Thyroid gland (tissue), 4 donors: ENCODE data around the gene HERPUD1.

Experiments used
- POLR2A ChIP-seq, 2 donors: fragments of 450-650 bp; IDR thresholded peaks; one replicate each; pipeline ENCODE4 v1.6.1; 2017; ENCODE audit warnings: antibody characterized with exemption in 2 of 2, mild to moderate bottlenecking in 2 of 2, moderate library complexity in 1 of 2
- TF ChIP-seq, protein P1 (sequence below), 6 experiments: fragments of 200-600 bp in 3 of 6; fragments of 450-650 bp in 3 of 6; sonication (generic) in 3 of 6; IDR thresholded peaks; one replicate each; pipeline ENCODE4 v1.5.1; 2016 to 2019; ENCODE audit warnings: antibody characterized with exemption in 6 of 6, mild to moderate bottlenecking in 2 of 6, inconsistent platforms in 1 of 6, moderate library complexity in 1 of 6

DNA sequence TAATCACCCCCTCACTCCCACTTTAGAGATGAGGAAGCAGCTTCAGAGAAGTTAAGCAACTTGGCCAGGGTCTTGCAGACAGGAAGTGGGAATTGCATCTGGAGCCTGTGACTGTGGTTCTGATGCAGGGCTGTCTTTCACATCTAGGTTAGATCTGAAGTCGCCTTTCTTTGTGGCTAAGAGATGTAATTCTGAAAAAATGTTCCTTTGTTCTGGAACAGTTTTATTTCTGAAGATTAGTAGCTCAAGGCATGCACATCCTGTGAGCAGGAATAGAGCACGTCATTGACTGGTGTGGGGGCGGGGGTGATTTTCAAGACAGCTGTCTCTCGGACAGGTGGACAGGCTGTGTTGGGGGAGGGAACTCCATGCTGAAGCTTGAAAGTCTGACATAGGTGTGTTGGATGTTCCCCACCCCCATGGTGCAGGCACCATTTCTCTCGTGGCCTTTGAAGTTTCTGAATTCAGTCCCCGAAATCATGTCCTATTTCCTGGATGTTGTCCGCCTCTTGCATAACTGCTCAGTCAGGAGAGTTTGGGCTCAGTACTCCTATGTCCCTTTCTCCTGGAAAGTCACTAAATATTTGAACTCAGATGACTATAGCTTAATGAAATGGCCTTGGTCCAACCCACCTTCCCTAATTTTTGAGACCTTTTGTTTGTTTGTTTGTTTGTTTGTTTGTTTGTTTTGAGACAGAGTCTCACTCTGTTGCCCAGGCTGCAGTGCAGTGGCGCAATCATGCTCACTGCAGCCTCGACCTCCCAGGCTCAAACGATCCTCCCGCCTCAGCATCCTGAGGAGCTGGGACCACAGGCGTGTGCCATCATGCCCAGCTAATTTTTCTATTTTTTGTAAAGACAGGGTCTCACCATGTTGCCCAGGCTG is 21.0 kb upstream of the HERPUD1 start:
- no peak for TF ChIP-seq POLR2A (IDR thresholded peaks at IDR 0.05)
- TF ChIP-seq, protein P1, sequence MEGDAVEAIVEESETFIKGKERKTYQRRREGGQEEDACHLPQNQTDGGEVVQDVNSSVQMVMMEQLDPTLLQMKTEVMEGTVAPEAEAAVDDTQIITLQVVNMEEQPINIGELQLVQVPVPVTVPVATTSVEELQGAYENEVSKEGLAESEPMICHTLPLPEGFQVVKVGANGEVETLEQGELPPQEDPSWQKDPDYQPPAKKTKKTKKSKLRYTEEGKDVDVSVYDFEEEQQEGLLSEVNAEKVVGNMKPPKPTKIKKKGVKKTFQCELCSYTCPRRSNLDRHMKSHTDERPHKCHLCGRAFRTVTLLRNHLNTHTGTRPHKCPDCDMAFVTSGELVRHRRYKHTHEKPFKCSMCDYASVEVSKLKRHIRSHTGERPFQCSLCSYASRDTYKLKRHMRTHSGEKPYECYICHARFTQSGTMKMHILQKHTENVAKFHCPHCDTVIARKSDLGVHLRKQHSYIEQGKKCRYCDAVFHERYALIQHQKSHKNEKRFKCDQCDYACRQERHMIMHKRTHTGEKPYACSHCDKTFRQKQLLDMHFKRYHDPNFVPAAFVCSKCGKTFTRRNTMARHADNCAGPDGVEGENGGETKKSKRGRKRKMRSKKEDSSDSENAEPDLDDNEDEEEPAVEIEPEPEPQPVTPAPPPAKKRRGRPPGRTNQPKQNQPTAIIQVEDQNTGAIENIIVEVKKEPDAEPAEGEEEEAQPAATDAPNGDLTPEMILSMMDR (IDR thresholded peaks at IDR 0.05), result no peak
